ENCODE measurements around the gene NPY5R. TPM values are rescaled to one million over a fixed set of nuclear protein-coding genes. Genes with fewer than 3 reads are reported as not detected.

NPY5R gene
- total and polyA plus RNA-seq, 8 donors: 0.08 to 0.29 (median 0.13) TPM; not detected in 5

DNA sequence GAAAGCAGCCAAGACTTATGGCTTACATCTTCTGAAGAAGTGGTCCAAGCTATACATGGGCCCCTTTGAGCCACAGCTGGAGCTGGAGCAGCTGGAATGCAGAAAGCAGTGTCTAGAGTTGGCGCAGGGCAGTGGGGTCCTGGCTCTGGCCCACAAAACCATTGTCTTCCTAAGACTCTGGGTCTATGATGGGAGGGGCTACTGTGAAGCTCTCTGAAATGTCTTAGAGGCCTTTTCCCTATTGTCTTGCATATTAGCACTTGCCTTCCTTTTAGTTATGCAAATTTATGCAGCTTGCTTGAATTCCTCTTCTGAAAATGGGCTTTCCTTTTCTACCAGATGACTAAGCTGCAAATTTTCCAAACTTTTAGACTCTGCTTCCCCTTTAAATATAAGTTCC lies 26.6 kb upstream of the NPY5R start:
- Histone ChIP-seq H3K4me1 (no peaks in the 10 kb centered on the region), H3K9me3 (peaks cover 0 to 22% of the 10 kb centered on the region in 2 donors), H3K27me3 (no peaks in the 10 kb centered on the region), H3K4me3 (no peak overlapping the region), H3K36me3 (no peaks in the 10 kb centered on the region), H3K27ac (no peak overlapping the region)
- TF ChIP-seq, protein P1, sequence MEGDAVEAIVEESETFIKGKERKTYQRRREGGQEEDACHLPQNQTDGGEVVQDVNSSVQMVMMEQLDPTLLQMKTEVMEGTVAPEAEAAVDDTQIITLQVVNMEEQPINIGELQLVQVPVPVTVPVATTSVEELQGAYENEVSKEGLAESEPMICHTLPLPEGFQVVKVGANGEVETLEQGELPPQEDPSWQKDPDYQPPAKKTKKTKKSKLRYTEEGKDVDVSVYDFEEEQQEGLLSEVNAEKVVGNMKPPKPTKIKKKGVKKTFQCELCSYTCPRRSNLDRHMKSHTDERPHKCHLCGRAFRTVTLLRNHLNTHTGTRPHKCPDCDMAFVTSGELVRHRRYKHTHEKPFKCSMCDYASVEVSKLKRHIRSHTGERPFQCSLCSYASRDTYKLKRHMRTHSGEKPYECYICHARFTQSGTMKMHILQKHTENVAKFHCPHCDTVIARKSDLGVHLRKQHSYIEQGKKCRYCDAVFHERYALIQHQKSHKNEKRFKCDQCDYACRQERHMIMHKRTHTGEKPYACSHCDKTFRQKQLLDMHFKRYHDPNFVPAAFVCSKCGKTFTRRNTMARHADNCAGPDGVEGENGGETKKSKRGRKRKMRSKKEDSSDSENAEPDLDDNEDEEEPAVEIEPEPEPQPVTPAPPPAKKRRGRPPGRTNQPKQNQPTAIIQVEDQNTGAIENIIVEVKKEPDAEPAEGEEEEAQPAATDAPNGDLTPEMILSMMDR (IDR thresholded peaks at IDR 0.05): no peak
- ATAC-seq (no peak), DNase-seq (no peak)
- intact Hi-C loops (cut with DNase I): no loop called here

DNA sequence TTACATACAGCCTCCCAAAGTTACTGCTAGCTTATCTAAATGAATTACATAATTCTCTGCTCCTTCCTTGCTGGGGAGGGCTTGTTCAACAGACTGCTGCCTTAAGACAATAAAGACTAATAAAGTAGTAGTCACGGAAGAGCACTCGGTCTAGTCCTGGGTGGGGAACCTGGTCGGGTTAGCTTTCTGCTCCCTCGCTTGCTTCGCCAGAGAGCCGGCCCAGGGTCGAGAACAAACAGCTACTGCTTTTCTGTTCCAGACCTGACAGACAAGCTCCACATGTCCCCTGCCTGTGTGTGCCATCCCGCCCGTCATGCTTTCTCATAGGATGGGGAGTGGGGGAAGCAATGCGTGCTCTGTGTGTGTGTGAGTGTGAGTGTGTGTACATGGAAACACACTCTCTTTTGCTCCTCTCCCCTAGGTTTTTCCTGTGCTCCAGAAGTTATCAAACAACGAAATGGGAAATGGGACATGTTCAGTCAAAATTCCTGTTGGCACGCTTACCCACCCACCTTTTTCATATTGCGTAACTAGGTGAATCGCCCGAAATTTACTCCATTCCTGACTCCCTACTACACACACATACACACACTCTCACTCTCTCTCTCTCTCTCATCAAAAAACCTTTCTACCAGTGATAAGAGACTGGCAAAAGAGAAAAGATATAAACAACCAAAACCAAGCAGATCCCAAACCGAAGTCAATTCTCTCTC lies 12.6 kb upstream of the NPY5R start:
- H3K4me1 ChIP-seq: peaks cover 0 to 8% of the 10 kb centered on the region in 2 donors
- ATAC-seq (no peak), DNase-seq (peak in 1 of 4 donors; percentile 69)
- peak overlapping the region in 1 of 2 donors; percentile 46 for H3K4me3 ChIP-seq
- intact Hi-C loops (cut with DNase I): no loop called here
- TF ChIP-seq, protein P1 (IDR thresholded peaks at IDR 0.05): no peak
- no peaks in the 10 kb centered on the region for H3K9me3 ChIP-seq
- H3K27ac ChIP-seq: no peak overlapping the region
- H3K36me3 ChIP-seq: no peaks in the 10 kb centered on the region
- peaks cover 12 to 63% of the 10 kb centered on the region in 2 donors for H3K27me3 ChIP-seq

DNA sequence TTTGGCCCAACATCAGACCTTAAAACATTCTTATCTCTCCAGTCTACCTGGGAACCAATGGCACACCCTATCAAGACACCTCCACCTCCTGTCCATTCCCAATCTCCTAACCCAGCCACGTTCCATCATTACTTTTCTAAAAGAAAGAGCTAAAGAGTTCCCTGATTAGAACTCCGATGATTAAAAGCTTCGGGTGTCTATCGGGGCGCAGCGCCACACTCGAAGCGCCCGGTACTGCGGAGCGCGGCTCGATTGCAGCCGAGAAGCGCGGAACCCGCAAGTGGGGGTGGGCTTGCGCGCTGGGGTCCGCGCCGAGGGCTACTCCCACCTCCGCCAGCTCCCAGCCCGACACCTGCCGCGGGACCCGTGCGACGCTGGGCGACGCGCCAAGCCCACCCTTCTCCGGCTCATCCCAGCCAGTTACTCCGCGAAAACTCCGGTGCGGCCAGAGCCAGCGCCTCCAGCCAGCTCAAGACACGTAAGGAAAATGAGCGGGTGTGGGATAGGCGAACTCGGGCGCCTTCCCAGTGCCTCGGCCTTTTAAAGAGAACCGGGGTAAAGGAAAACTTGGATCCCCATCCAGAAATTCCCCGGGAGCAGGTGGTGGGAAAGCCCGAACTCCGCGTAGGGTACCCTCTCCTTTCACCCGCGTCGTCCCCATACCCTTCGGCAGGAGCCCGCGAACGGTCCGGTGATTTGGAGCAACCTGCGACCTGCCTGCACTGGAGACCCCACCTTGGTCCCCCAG lies 11.9 kb upstream of the NPY5R start:
- H3K36me3 ChIP-seq: no peaks in the 10 kb centered on the region
- ATAC-seq (peak; percentile 73), DNase-seq (peak in 1 of 4 donors; percentile 75)
- peaks cover 12 to 66% of the 10 kb centered on the region in 2 donors for H3K27me3 ChIP-seq
- H3K27ac ChIP-seq: no peak overlapping the region
- TF ChIP-seq, protein P1 (IDR thresholded peaks at IDR 0.05): no peak
- no peaks in the 10 kb centered on the region for H3K9me3 ChIP-seq
- H3K4me1 ChIP-seq: peaks cover 0 to 8% of the 10 kb centered on the region in 2 donors
- intact Hi-C loops (cut with DNase I): no loop called here
- peak overlapping the region; percentile 36 to 46 for H3K4me3 ChIP-seq

DNA sequence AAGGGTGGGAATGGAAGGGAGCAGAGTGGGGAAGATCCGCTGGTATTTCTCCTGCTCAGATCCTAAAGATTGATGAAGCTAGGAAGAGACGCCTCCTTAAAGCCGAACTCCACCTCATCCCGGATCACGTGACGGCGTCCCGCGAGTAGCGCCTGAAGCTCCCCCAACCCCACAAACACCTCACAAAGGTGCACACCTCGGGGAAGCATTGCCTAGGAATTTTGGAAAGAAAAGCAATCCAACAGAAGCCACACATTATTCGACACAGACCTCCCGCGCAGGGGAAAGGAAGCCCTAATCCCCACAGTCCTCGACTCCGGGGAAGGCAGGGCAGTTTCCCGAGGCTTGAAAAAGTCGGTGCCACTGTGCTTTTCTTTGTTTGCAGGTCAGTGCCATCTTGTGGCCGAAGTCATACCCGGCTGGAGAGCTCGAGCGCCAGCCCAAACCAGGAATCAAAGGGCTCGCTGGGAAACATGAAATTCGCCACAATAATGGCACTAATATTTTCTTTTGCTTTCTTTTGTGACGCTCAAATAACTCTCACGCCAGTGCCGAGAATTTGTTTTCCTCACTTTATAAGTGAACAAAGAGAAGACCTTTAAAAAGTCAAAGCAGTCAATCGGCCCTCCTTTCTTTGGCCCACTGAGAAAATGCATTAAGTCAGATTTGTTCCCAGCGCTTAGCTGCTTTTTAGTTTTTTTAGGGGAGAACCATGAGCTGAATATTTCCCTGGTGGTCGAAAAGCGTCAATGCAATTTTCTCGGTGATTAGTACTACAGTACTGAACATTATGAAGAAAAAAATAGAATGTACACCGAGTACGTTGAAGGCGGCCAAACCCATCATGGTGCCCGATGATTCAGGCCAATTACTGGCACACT lies 10.9 kb upstream of the NPY5R start, which contains the start of gene NPY1R:
Gene NPY1R (minus strand): TSS at position 71 of the 881 bp plus-strand sequence. CDS start 6,042 bp downstream, outside the sequence.
- Histone ChIP-seq H3K36me3 (no peaks in the 10 kb centered on the region), H3K4me3 (peak within 1 kb of the TSS; percentile 36 to 46), H3K4me1 (peaks cover 0 to 8% of the 10 kb centered on the region in 2 donors), H3K27ac (no peak within 1 kb of the TSS), H3K27me3 (peaks cover 12 to 69% of the 10 kb centered on the region in 2 donors), H3K9me3 (no peaks in the 10 kb centered on the region)
- peak; percentile 96 for ATAC-seq
- peak; percentile 57 to 80 (median 72) for DNase-seq
- intact Hi-C loops (cut with DNase I): no loop called here
- TF ChIP-seq, protein P1 (IDR thresholded peaks at IDR 0.05): peak; percentile 49 to 56
